Small intestine (tissue), 7 donors: ENCODE results near the gene C11orf21. TPM values are rescaled to one million over a fixed set of nuclear protein-coding genes. Genes with fewer than 3 reads are reported as not detected.

Experiments used
- DNase-seq, 2 donors: peaks; one replicate each; pipeline versions ENCODE4 v3.0.0 to v3.0.0-alpha.2; 2013
- FAIRE-seq: peaks from 2 replicates; lab custom pipeline; 2012; peaks lifted over from hg19 to GRCh38; lab: Jason Lieb, UNC
- H3K27ac ChIP-seq, 3 donors: one replicate each; pipeline ENCODE4 v1.5.1; 2013; ENCODE audit warnings: low read length in 2 of 3, mild to moderate bottlenecking in 2 of 3, control low read depth in 1 of 3, inconsistent platforms in 1 of 3, low read depth in 1 of 3, moderate library complexity in 1 of 3
- H3K27me3 ChIP-seq, 3 donors: one replicate each; pipeline ENCODE4 v1.6.1; 2013; ENCODE audit warnings: low read length in 3 of 3, inconsistent platforms in 1 of 3; ENCODE audit not compliant: control insufficient read depth in 3 of 3, insufficient read depth in 3 of 3
- H3K36me3 ChIP-seq, 3 donors: one replicate each; pipeline ENCODE4 v1.6.1; 2013; ENCODE audit warnings: low read length in 3 of 3, inconsistent platforms in 1 of 3, low read depth in 1 of 3, mild to moderate bottlenecking in 1 of 3, moderate library complexity in 1 of 3; ENCODE audit not compliant: control insufficient read depth in 3 of 3, insufficient read depth in 2 of 3
- H3K4me1 ChIP-seq, 3 donors: one replicate each; pipeline ENCODE4 v1.6.1; 2013; ENCODE audit warnings: low read length in 2 of 3, inconsistent platforms in 1 of 3, low read depth in 1 of 3, mild to moderate bottlenecking in 1 of 3, moderate library complexity in 1 of 3; ENCODE audit not compliant: control insufficient read depth in 3 of 3, insufficient read depth in 2 of 3
- H3K4me3 ChIP-seq, 3 donors: one replicate each; pipeline ENCODE4 v1.5.1; 2013; ENCODE audit warnings: low read length in 3 of 3, control low read depth in 1 of 3, inconsistent platforms in 1 of 3, low read depth in 1 of 3, mild to moderate bottlenecking in 1 of 3, moderate library complexity in 1 of 3
- H3K9me3 ChIP-seq, 2 donors: one replicate each; pipeline ENCODE4 v1.6.1; 2013; ENCODE audit warnings: low read depth in 1 of 2, low read length in 1 of 2; ENCODE audit not compliant: control insufficient read depth in 2 of 2, insufficient read depth in 1 of 2
- WGBS, 3 donors: extraction: QIAGEN DNeasy Blood & Tissue Kit; methylation state at CpG; one replicate each; pipeline ENCODE4 v1.1.7; 2013; 5-methylcytosine and 5-hydroxymethylcytosine counted together
- polyA plus RNA-seq, 4 donors: library from polyadenylated mRNA; stranded (reverse) in 3 of 4; unstranded in 1 of 4; fragments of 200-250 nt in 3 of 4; fragments of 120-200 nt in 1 of 4; gene quantifications; one replicate each; pipeline versions ENCODE4 v1.2.1 to v1.2.3, GENCODE V29; 2013
- donor health status: healthy with polysubstance abuse.
- donor health status: control.
- donor health status: control.
- donor health status: Bipolar disorder and iron deficiency.
- donor health status: healthy.

The C11orf21 gene
- polyA plus RNA-seq, 4 donors: 0.22 to 12.2 (median 0.58) TPM; not detected in 1

DNA sequence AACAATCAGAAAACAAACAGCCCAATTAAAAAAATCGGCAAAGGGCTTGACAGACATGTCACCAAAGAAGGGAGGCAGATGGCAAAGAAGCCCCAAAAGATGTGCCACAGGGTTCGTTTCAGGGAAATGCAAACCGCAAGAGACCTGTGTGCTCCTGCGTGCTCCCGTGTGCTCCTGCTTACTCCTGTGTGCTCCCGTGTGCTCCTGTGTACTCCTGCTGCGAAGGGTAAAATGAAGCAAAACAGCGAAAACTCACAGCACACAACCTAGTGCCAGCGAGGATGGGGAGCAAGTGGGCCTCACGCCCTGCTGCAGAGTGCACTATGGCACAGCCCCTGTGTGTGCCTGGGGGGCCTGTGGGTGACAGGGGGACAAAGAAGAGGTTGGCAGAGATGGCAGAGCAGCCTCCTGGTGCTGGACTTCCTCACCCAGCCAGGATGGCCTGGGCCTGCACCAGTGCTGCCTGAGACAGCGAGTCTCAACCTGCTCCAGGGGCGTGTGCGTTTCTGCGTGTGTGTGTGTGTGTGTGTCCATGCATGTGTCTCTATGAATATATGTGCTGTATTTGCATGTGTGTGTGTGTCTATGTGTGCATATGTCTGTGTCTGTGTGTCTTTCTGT lies 45.3 kb downstream of the C11orf21 start:
- Histone ChIP-seq H3K27me3 (no peaks in the 10 kb centered on the region), H3K4me3 (no peak overlapping the region), H3K4me1 (peaks cover 0 to 4% (median 0%) of the 10 kb centered on the region in 3 donors), H3K9me3 (no peaks in the 10 kb centered on the region), H3K27ac (no peak overlapping the region), H3K36me3 (no peaks in the 10 kb centered on the region)
- DNase-seq (no peak), FAIRE-seq (no peak)
- WGBS, 3 donors: 75 to 84% (median 80%) methylated on average over 14 of the region's 14 CpGs

GRCh38 chr11:2252018-2252417 lies 49.7 kb downstream of the C11orf21 start:
- Histone ChIP-seq H3K27me3 (no peaks in the 10 kb centered on the region), H3K36me3 (no peaks in the 10 kb centered on the region), H3K4me3 (no peak overlapping the region), H3K27ac (no peak overlapping the region), H3K9me3 (no peaks in the 10 kb centered on the region), H3K4me1 (no peaks in the 10 kb centered on the region)
- no peak for FAIRE-seq
- WGBS, 3 donors: 89 to 95% (median 91%) methylated on average over 6 of the region's 6 CpGs
- DNase-seq: no peak

DNA sequence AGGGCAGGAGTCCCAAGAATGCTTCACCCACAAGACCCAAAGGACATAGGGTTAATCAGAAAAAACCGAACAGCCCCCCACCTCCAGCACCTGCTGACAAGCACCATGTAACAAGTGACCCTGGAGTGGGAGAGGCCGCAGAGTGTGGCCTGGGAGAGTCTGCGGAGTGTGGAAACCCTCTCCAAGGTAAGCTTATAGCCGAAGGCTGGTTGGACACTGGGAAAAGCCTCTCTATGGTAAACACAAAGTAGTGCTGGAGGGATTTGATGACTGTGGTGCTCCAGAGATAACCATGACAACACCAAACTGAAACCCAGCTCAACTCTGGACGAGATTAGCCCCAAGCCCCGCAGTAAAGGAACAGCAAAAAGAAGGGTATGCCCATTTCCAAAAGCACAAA lies 50.6 kb downstream of the C11orf21 start:
- no peaks in the 10 kb centered on the region for H3K4me1 ChIP-seq
- H3K36me3 ChIP-seq: no peaks in the 10 kb centered on the region
- no peaks in the 10 kb centered on the region for H3K9me3 ChIP-seq
- WGBS, 3 donors: 93 to 97% (median 94%) methylated on average over 6 of the region's 6 CpGs
- H3K4me3 ChIP-seq: no peak overlapping the region
- H3K27me3 ChIP-seq: no peaks in the 10 kb centered on the region
- FAIRE-seq: no peak
- no peak overlapping the region for H3K27ac ChIP-seq
- DNase-seq: no peak

- Histone ChIP-seq H3K27ac (no peak overlapping the region), H3K36me3 (no peaks in the 10 kb centered on the region), H3K4me3 (no peak overlapping the region), H3K4me1 (no peaks in the 10 kb centered on the region), H3K27me3 (no peaks in the 10 kb centered on the region), H3K9me3 (no peaks in the 10 kb centered on the region)
- no peak for FAIRE-seq
- 78 to 83% (median 82%) methylated on average over 8 of the region's 8 CpGs for WGBS, 3 donors
- no peak for DNase-seq
Measured at GRCh38 chr11:2250485-2250884, 51.2 kb downstream of the C11orf21 start.

- H3K4me1 ChIP-seq: no peaks in the 10 kb centered on the region
- WGBS, 3 donors: 81 to 86% (median 86%) methylated on average over 9 of the region's 9 CpGs
- no peaks in the 10 kb centered on the region for H3K9me3 ChIP-seq
- no peak overlapping the region for H3K4me3 ChIP-seq
- H3K36me3 ChIP-seq: no peaks in the 10 kb centered on the region
- no peaks in the 10 kb centered on the region for H3K27me3 ChIP-seq
- no peak overlapping the region for H3K27ac ChIP-seq
- FAIRE-seq: no peak
- DNase-seq: no peak
Measured at GRCh38 chr11:2250041-2250440, 51.7 kb downstream of the C11orf21 start.

- no peak for FAIRE-seq
- H3K36me3 ChIP-seq: no peaks in the 10 kb centered on the region
- WGBS, 3 donors: 86 to 93% (median 87%) methylated on average over 18 to 20 of the region's 20 CpGs
- no peaks in the 10 kb centered on the region for H3K9me3 ChIP-seq
- H3K4me1 ChIP-seq: no peaks in the 10 kb centered on the region
- no peak overlapping the region for H3K27ac ChIP-seq
- H3K27me3 ChIP-seq: no peaks in the 10 kb centered on the region
- DNase-seq: no peak
- H3K4me3 ChIP-seq: no peak overlapping the region
Measured at GRCh38 chr11:2249189-2249916, 52.4 kb downstream of the C11orf21 start.

- Histone ChIP-seq H3K4me3 (no peak overlapping the region), H3K36me3 (no peaks in the 10 kb centered on the region), H3K27me3 (no peaks in the 10 kb centered on the region), H3K9me3 (no peaks in the 10 kb centered on the region), H3K4me1 (no peaks in the 10 kb centered on the region), H3K27ac (no peak overlapping the region)
- WGBS, 3 donors: 92 to 95% (median 93%) methylated on average over 7 of the region's 7 CpGs
- FAIRE-seq (no peak), DNase-seq (no peak)
Measured at GRCh38 chr11:2248762-2249161, 53.0 kb downstream of the C11orf21 start.

DNA sequence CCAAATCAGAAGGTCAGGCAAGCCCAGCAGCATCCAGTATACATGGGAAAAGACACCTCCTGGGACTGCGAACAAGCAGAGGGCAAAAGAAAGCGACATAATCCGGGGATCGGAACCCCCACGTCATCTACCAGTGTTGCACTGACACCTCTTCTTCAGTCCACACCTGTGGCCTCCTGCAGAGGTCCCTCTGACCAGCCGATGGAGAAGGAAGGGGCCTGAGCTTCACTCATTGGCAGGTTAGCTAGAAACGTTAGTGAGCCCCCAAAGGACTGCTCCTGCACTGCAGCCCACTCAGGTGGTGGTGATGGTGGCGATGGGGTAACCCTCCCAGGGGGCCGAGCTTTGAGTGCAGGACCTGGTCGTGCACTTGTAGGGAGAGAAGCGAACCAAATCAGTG lies 53.5 kb downstream of the C11orf21 start:
- DNase-seq (no peak), FAIRE-seq (no peak)
- WGBS, 3 donors: 87 to 92% (median 89%) methylated on average over 11 of the region's 11 CpGs

More for the DNA sequence above, 53.5 kb downstream of the C11orf21 start:
- no peaks in the 10 kb centered on the region for H3K4me1 ChIP-seq
- no peaks in the 10 kb centered on the region for H3K9me3 ChIP-seq
- H3K4me3 ChIP-seq: no peak overlapping the region
- no peaks in the 10 kb centered on the region for H3K36me3 ChIP-seq
- H3K27ac ChIP-seq: no peak overlapping the region
- H3K27me3 ChIP-seq: no peaks in the 10 kb centered on the region
